Transverse colon (tissue), 4 donors: Measurements from ENCODE around the gene CYP2A6.

Source experiments
- EP300 ChIP-seq: sonication (generic); formaldehyde crosslinking; IDR thresholded peaks from one replicate; pipeline ENCODE4 v1.6.1; 2017; ENCODE audit warnings: antibody characterized with exemption, low read depth
- POLR2A ChIP-seq: fragments of 450-650 bp; IDR thresholded peaks from one replicate; pipeline ENCODE4 v1.6.1; 2016; ENCODE audit warnings: antibody characterized with exemption, mild to moderate bottlenecking, moderate library complexity
- POLR2AphosphoS5 ChIP-seq, 3 donors: sonication (generic); formaldehyde crosslinking; IDR thresholded peaks; one replicate each; pipeline ENCODE4 v1.6.1; 2016; ENCODE audit warnings: antibody characterized with exemption in 3 of 3
- TF ChIP-seq, protein P1 (sequence below), 5 experiments: fragments of 200-600 bp in 3 of 5; fragments of 450-650 bp in 2 of 5; sonication (generic) in 3 of 5; IDR thresholded peaks; 1 replicate in 2 of 5; 2 replicates in 3 of 5; pipeline ENCODE4 v1.5.1; 2016 to 2017; ENCODE audit warnings: antibody characterized with exemption in 5 of 5, inconsistent platforms in 3 of 5, mild to moderate bottlenecking in 2 of 5, moderate library complexity in 1 of 5

DNA sequence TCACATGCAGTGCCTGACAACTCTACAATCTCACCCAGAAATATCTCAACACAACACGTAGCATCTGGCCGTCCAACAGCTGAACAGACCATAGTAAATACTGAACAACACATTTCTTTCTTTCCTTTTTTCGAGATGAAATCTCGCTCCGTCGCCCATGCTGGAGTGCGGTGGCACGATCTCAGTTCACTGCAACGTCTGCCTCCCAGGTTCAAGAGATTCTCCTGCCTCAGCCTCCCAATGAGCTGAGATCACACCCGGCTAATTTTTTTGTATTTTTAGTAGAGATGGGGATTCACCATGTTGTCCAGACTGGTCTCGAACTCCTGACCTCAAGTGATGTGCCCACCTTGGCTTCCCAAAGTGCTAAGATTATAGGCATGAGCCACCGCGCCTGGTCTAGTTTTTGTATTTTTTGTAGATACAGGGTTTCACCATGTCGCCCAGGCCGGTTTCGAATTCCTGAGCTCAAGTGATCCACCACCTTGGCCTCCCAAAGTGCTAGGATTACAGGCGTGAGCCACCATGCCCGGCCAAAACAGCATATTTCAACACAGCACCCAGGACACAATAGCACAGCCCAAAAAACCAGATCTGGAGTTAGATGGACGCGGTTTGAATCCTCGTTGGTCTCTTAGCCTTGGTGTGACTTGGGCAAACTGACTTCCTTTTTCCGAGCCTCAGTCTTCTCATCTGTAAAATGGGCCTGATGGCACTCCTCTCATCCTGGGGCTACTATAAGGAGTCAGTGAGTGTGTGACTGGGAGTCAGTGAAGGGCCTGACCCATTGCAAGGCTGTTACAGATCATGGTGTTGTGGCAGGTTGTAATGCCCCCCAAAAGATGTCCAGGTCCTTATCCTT is 22.6 kb downstream of the CYP2A6 start:
- TF ChIP-seq, protein P1, sequence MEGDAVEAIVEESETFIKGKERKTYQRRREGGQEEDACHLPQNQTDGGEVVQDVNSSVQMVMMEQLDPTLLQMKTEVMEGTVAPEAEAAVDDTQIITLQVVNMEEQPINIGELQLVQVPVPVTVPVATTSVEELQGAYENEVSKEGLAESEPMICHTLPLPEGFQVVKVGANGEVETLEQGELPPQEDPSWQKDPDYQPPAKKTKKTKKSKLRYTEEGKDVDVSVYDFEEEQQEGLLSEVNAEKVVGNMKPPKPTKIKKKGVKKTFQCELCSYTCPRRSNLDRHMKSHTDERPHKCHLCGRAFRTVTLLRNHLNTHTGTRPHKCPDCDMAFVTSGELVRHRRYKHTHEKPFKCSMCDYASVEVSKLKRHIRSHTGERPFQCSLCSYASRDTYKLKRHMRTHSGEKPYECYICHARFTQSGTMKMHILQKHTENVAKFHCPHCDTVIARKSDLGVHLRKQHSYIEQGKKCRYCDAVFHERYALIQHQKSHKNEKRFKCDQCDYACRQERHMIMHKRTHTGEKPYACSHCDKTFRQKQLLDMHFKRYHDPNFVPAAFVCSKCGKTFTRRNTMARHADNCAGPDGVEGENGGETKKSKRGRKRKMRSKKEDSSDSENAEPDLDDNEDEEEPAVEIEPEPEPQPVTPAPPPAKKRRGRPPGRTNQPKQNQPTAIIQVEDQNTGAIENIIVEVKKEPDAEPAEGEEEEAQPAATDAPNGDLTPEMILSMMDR (IDR thresholded peaks at IDR 0.05) = no peak
- TF ChIP-seq POLR2AphosphoS5 (IDR thresholded peaks at IDR 0.05) = no peak
- no peak for TF ChIP-seq POLR2A
- no peak for TF ChIP-seq EP300
